Mammary epithelial cell (primary cell): ENCODE measurements around the gene CAB39L.

Source experiments
- CTCF ChIP-seq, 2 donors: IDR thresholded peaks in 1 of 2; conservative IDR thresholded peaks in 1 of 2; 2 replicates each; pipeline ENCODE4 v1.5.1; 2011 to 2012; ENCODE audit warnings: inconsistent platforms in 2 of 2, low read length in 2 of 2, mild to moderate bottlenecking in 2 of 2, control low read depth in 1 of 2, low read depth in 1 of 2; ENCODE audit not compliant: insufficient read depth in 1 of 2; ENCODE audit errors: extremely low read depth in 1 of 2
- EZH2 ChIP-seq: IDR thresholded peaks from 2 replicates; pipeline ENCODE4 v1.6.1; 2012; ENCODE audit warnings: low read length, inconsistent platforms, borderline replicate concordance

- no peak for TF ChIP-seq CTCF (conservative IDR thresholded peaks at IDR 0.05 in 1 of 2, IDR thresholded peaks at IDR 0.05 in 1 of 2; ENCODE audit: extremely low read depth in 1 of 2, insufficient read depth in 1 of 2, low read depth in 1 of 2, low read length in 2 of 2)
- TF ChIP-seq EZH2 = no peak
Observed at GRCh38 chr13:49450105-49450819, 6.4 kb upstream of the CAB39L start.
